PFSK-1 (cell line): Measurements from ENCODE around the gene HOTAIR.

Experiments
- REST ChIP-seq, 2 experiments: IDR thresholded peaks; 2 replicates each; pipeline versions ENCODE4 v1.6.1 to v1.8.0; 2011 to 2012; ENCODE audit warnings: low read depth in 2 of 2, low read length in 2 of 2, control low read depth in 1 of 2, inconsistent platforms in 1 of 2, mild to moderate bottlenecking in 1 of 2, moderate library complexity in 1 of 2; ENCODE audit not compliant: insufficient read depth in 1 of 2
- SIN3A ChIP-seq: IDR thresholded peaks from 2 replicates; pipeline ENCODE4 v1.6.1; 2012; ENCODE audit warnings: mild to moderate bottlenecking, low read length, moderate library complexity, borderline replicate concordance; ENCODE audit not compliant: insufficient read depth

GRCh38 chr12:53964315-53964713 is 10.4 kb downstream of the HOTAIR start:
- TF ChIP-seq SIN3A (no peak), REST (IDR thresholded peaks at IDR 0.05; ENCODE audit: insufficient read depth in 1 of 2, low read depth in 2 of 2, low read length in 2 of 2) (no peak)
